HG02981 (cell line): Measurements from ENCODE around the gene GDF15.

ENCODE experiments used
- ATAC-seq: cut with Tn5 transposase; IDR thresholded peaks from one replicate; pipeline ENCODE4 v1.9.1; 2021; ENCODE audit warnings: mild to moderate bottlenecking, moderate library complexity; ENCODE audit not compliant: unreplicated experiment

The GDF15 gene

GRCh38 chr19:18417250-18418028, 31.5 kb downstream of the GDF15 start:
- no peak for ATAC-seq

GRCh38 chr19:18418029-18418482, 32.1 kb downstream of the GDF15 start:
- no peak for ATAC-seq

GRCh38 chr19:18418483-18419194, 32.7 kb downstream of the GDF15 start:
- peak; percentile 1 for ATAC-seq

- ATAC-seq, result peak; percentile 30
Observed at GRCh38 chr19:18419195-18419698, 33.3 kb downstream of the GDF15 start, which contains the start of gene SSBP4. Gene SSBP4, plus strand, starts transcription at chr19:18419398. Its CDS starts 251 bp downstream, at chr19:18419649.

GRCh38 chr19:18419699-18420460, 33.9 kb downstream of the GDF15 start:
- ATAC-seq, result peak; percentile 1

GRCh38 chr19:18420930-18421329, 35.0 kb downstream of the GDF15 start:
- no peak for ATAC-seq

- no peak for ATAC-seq
Observed at GRCh38 chr19:18421371-18421959, 35.5 kb downstream of the GDF15 start.

GRCh38 chr19:18422530-18423191, 36.7 kb downstream of the GDF15 start:
- no peak for ATAC-seq

- ATAC-seq, result no peak
Observed at GRCh38 chr19:18423258-18424020, 37.5 kb downstream of the GDF15 start.

- ATAC-seq, result no peak
Observed at GRCh38 chr19:18424122-18424889, 38.3 kb downstream of the GDF15 start.

GRCh38 chr19:18424890-18425514, 39.0 kb downstream of the GDF15 start:
- no peak for ATAC-seq

- ATAC-seq, result no peak
Observed at GRCh38 chr19:18425515-18426415, 39.8 kb downstream of the GDF15 start.

GRCh38 chr19:18426416-18426767, 40.4 kb downstream of the GDF15 start:
- ATAC-seq, result no peak

- ATAC-seq, result no peak
Observed at GRCh38 chr19:18427080-18427742, 41.3 kb downstream of the GDF15 start.

- no peak for ATAC-seq
Observed at GRCh38 chr19:18427743-18428113, 41.8 kb downstream of the GDF15 start.

GRCh38 chr19:18428173-18428786, 42.3 kb downstream of the GDF15 start:
- ATAC-seq, result no peak
